GM21529 (cell line): Measurements from ENCODE around the gene VKORC1.
"Not testable (repeated sequence)": the region's sequence is repeated elsewhere in the genome, so short reads cannot be mapped to it uniquely, and the experiment has no call there.

Experiments used
- ATAC-seq: cut with Tn5 transposase; IDR thresholded peaks from one replicate; pipeline ENCODE4 v1.9.1; 2021; ENCODE audit not compliant: unreplicated experiment

VKORC1 gene

GRCh38 chr16:31094424-31095120 is at the start of gene VKORC1:
Gene VKORC1 (minus strand): TSS chr16:31094797. CDS start chr16:31094729, 68 bp downstream.
- ATAC-seq, result peak; percentile 85

GRCh38 chr16:31143694-31144148 is 49.1 kb upstream of the VKORC1 start:
- no peak for ATAC-seq

DNA sequence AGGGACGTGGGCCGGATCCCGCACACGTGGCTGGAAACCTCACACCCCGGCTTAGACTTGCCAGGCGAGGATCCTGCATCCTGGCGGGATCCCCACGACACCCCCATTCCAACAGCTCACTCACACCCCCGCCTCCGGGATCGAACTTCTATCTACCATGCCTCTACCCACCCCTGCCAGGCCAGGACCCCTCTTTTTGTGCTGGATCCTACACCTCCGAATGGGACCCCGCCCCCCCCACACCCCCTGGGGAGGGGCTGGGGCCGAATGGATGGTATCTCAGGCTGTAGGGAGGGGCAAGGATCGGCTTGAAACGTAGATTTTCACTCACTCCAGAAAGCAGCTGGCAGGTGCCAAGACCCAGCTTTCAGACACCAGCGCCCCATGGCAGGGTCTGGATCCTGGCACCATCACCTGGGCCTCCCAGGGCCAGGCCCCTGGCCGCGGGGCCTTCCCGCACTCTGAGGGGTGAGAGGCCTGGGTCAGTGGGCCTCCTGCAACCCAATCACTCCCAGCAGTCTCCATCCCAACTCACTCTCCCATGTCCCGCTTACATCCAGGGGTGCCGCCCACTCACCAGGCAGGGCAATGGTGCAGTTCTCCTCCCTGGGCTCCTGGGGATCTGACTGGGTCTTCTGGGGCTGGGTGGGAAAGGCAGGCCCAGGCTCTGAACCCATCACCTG is 48.6 kb upstream of the VKORC1 start:
- ATAC-seq, result no peak

- peak; percentile 83 for ATAC-seq
Measured at GRCh38 chr16:31142109-31143010, 47.8 kb upstream of the VKORC1 start.

DNA sequence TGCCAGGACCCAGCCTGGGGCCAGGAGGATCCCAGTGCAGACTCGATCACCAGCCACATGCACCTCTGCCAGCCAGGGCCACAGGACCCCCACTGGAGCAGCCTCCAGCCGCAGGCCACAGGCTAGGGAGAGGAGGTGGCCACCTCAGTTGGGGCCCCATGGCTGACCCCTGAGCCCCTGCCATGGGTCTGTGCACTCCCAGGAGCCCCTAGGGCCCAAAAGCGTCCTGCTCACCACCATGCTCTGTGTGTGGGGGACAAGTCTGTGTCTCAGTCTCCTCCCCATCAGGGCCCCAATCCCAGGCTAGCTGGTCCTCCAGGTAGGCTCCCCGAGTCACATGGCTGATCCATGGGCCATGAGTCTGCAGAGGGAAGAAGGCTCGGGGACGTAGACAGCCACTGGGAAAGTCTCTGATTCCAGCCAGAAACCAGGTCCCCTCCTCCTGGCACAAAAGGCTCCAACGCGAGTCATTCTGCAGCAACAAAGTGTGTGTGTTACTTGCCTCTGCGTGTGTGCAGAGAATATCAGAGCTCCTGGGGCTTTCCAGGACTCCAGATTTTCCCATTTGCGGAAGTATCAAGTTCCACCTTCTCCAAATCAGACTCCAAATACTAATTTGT is 47.0 kb upstream of the VKORC1 start:
- ATAC-seq, result peak; percentile 4

DNA sequence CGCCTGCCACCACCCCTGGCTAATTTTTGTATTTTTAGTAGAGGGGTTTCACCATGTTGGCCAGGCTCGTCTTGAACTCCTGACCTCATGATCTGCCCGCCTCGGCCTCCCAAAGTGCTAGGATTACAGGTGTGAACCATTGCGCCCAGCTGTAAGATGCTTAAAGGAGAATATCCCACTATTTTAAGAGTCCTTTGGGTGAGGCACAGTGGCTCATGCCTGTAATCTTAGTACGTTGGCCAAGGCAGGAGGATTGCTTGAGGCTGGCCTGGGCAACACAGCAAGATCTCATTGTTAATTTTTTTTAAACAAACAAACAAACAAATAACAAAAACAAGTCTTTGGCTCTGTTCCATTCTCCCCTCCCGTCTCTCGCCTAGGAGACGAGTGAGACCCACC is 46.5 kb upstream of the VKORC1 start:
- not testable (repeated sequence) for ATAC-seq

DNA sequence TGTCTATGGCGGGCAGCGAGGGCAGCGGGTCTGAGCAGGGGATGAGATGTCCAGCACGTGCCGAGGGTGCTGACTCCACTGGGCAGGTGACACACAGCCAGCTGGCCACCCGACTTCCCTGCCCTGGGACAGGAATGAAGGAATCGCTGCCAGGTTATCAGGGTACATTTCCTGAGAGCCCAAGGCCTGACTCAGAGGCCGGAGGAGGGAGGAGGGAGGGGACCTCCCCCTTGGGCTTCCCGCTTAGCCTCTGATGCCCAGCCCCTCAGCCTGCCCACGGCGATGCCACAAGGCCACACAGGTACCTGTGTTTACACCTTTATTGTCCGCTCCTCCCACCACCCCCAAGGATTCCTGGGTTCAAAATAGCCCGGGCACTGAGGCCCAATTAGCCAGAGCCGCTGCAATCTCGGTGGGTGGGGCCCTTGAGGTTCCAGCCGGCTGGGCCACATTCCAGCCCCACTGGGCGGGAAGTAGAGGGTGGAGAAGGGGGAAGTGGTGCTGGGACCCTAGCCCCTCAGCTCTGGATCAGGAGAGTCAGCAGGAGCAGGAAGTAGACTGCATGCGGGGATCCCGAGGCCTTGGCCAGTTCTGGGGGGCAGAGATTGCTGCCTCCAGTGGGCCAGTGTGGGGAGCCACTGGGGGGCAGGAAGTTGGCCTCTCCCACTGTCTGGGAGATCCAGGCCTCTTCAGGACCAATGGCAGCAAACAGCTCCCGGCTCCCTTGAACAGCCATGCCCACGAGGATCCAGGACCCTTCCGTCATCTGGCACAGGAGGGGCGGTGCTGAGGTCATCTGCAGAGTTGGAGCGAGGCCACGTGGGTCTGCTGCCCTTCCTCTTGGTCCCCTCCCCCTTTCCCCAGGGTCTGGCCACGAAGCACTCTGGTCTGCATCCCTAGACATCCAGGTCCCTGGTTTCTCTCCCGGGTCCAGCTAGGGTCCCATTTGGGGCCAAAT is 44.3 kb upstream of the VKORC1 start:
- no peak for ATAC-seq

DNA sequence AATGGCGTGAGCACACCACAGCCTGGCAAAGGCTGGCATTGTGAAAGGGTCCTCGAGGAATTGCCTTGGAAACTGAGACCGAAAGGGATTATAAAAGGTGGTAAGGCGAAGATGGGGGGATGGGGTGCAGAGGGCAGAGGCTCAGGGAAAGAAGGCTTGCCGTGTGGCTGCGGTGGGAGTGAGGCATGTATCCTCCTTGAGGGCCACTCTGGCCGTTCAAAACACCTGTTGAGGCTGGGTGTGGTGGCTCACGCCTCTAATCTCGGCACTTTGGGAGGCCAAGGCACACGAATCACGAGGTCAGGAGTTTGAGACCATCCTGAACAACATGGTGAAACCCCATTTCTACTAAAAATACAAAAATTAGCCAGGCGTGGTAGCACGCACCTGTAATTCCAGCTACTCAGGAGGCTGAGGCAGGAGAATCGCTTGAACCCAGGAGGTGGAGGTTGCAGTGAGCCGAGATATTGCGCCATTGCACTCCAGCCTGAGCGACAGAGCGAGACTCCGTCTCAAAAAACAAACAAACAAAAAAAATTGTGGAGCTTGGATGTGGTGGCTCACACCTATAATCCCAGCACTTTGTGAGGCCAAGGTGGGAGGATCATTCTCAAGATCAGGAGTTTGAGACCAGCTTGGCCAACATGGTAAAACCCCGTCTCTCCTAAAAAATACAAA is 42.4 kb upstream of the VKORC1 start:
- not testable (repeated sequence) for ATAC-seq

DNA sequence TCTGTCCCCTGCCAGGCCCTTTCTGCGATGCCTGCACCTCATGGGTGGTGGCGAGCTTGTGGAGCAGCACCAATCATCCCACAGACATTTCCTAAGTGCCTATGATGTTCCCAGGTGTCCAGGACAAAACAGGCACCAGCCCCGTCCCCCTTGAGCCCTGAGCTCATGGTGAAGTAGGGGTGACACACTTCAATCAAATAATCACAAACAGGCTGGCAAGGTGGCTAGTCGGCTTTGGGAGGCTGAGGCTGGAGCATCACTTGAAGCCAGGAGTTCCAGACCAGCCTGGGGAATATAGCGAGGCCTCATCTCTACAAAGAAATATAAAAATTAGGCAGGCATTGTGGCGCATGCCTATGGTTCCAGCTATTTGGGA is 41.7 kb upstream of the VKORC1 start:
- no peak for ATAC-seq

DNA sequence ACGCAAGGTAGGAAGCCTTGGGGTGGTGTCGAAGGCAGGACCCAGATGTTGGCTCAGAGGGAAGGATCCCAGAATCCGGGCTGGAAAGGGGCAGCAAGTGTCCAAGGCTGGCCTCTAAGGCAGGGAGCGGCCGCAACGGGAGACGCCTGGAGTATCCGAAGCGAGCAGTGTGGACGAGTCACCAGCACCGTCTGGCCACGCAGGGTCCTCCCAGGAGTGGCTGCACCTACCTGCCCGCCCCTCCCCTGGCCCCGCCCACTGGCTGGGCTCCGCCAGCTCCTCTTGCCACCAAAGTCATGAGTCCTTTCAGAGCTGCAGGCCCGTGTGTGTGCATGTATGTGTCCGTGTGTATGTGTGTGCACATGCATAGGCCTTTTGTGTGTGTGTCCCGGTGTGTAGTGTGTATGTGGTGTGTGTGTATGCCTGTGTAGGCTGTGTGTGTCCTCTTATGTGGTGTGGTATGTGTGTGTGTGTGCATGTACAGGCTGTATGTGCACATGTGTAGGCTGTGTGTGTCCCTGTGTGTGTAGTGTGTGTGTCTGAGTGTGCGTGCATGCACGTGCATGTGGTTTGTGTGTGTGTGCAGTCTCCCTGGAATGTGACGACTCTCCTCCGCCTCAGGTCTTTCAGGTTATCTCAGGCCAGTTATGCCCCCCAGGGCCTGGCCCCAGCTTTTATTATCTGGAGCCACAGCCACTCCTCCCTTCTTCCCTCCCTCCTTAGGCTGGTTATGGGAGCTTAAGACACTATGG is 41.1 kb upstream of the VKORC1 start, which contains the start of gene PRSS8:
Gene PRSS8 (minus strand): TSS at position 193 of the 752 bp plus-strand sequence. CDS start 229 bp downstream, outside the sequence.
- no peak for ATAC-seq

DNA sequence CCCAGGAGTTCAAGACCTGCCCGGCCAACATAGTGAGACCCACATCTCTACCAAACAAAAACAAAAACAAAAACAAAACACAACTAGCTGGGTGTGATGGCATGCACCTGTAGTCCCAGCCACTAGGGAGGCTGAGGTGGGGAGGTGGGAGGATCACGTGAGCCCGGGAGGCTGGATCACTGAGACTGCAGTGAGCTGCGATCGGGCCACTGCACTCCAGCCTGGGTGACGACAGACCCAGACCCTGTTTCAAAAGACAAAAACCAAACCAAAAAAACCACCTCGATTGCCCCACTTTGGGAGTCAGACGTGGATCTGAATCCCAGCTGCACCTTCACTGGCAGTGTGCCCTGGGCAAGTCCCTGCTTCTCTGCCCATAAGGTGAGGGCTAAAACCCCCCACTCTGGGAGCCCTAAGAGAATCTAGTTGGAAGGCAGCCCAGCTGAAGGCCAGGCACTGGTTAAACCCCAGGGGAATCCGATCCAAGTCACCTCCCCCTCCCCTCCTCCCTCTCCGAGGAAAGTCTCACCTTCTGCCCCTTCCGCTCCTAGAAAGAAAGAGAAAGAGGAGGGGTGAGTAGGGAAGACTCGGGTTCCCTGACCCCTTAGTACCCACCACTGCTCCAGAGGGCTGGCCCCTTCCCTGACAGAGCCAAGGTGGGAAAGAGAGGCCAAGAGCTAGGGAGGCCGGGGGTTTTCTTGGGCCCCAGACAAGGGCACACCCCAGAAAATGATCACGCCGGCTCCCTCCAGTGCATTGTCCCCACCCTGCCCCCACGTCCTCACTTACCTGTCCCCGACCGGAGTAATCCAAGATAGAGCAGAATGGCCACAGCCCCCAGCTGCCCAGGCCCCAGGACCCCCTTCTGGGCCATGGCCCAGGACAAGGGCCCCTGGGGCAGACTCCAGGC is 40.3 kb upstream of the VKORC1 start:
- ATAC-seq, result no peak

DNA sequence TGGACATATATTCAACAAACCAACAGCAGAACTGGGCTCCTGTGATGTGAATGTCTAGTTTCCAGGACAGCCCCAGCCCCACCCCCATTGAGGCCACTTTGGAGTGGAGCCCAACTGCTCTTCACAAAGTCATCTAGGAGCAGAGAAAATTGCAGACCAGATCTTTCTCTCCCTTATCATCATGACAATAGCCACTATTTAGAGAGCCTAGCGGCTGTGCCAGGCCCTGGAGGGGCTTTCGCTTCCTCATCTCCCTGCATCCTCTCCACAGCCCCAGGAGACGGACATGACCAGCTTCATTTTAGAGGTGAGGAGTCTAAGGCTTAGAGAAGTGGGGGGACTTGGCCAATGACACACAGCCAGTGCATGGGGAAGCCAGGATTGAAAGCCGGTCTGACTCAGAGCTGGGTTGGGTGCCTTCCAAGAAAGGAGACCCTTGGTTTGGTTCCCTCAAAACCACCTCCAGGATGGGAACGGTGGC is 39.5 kb upstream of the VKORC1 start:
- no peak for ATAC-seq

- no peak for ATAC-seq
Measured at GRCh38 chr16:31133046-31133501, 38.5 kb upstream of the VKORC1 start.

- no peak for ATAC-seq
Measured at GRCh38 chr16:31132303-31132979, 37.8 kb upstream of the VKORC1 start.

DNA sequence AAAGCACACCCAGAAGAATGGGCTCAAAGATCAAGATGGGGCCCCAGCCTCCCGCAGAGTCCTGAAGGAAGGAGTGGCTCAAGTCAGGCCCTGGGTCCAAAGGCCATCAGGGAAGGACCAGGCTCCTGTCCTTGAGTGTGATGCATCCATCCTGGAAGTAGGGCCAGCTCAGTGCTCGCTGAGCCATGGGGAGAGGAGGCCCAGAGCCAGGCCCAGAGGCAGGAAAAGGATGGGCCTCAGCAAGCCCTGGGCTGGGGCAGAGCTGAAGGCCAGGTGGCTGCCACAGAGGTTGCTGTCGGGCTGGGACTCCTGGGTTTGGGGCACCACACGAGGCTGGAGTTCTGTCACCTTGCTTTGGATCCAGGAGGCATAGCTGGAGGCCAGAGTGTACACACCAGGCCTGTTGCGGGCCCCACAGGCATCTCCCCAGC is 37.3 kb upstream of the VKORC1 start:
- ATAC-seq, result no peak

GRCh38 chr16:31131416-31131815 is 36.8 kb upstream of the VKORC1 start:
- ATAC-seq, result no peak

- ATAC-seq, result no peak
Measured at GRCh38 chr16:31130899-31131298, 36.3 kb upstream of the VKORC1 start.
